DMS79 treated with DMSO at 0.1 percent for 48 hours (cell line): Measurements from ENCODE around the gene FRMD4A.
"Not testable (repeated sequence)": the region's sequence is repeated elsewhere in the genome, so short reads cannot be mapped to it uniquely, and the experiment has no call there.

ENCODE experiments used
- DNase-seq: peaks from one replicate; lab custom pipeline; 2025; lab: John Stamatoyannopoulos, UW

The FRMD4A gene

GRCh38 chr10:13720699-13721098, 610.0 kb downstream of the FRMD4A start:
- no peak for DNase-seq

GRCh38 chr10:13719425-13719824, 611.3 kb downstream of the FRMD4A start:
- no peak for DNase-seq

- no peak for DNase-seq
Observed at GRCh38 chr10:13718820-13719219, 611.9 kb downstream of the FRMD4A start.

- peak; percentile 56 for DNase-seq
Observed at GRCh38 chr10:13717936-13718772, 612.6 kb downstream of the FRMD4A start.

- no peak for DNase-seq
Observed at GRCh38 chr10:13717571-13717935, 613.2 kb downstream of the FRMD4A start.

- no peak for DNase-seq
Observed at GRCh38 chr10:13716081-13717071, 614.3 kb downstream of the FRMD4A start.

GRCh38 chr10:13715596-13715995, 615.1 kb downstream of the FRMD4A start:
- DNase-seq = not testable (repeated sequence)

GRCh38 chr10:13715100-13715499, 615.6 kb downstream of the FRMD4A start:
- DNase-seq = no peak

- peak; percentile 23 for DNase-seq
Observed at GRCh38 chr10:13712837-13713581, 617.7 kb downstream of the FRMD4A start.

GRCh38 chr10:13712476-13712836, 618.3 kb downstream of the FRMD4A start:
- DNase-seq = peak; percentile 21

- DNase-seq = no peak
Observed at GRCh38 chr10:13711291-13711690, 619.4 kb downstream of the FRMD4A start.

GRCh38 chr10:13709931-13710650, 620.6 kb downstream of the FRMD4A start:
- peak; percentile 25 for DNase-seq

- DNase-seq = no peak
Observed at GRCh38 chr10:13708256-13708990, 622.3 kb downstream of the FRMD4A start.

GRCh38 chr10:13707156-13707881, 623.4 kb downstream of the FRMD4A start:
- DNase-seq = peak; percentile 13

- DNase-seq = no peak
Observed at GRCh38 chr10:13706604-13707003, 624.1 kb downstream of the FRMD4A start.

- no peak for DNase-seq
Observed at GRCh38 chr10:13706175-13706574, 624.5 kb downstream of the FRMD4A start.

GRCh38 chr10:13705526-13706174, 625.1 kb downstream of the FRMD4A start:
- no peak for DNase-seq

GRCh38 chr10:13704964-13705363, 625.8 kb downstream of the FRMD4A start:
- no peak for DNase-seq

GRCh38 chr10:13703997-13704536, 626.7 kb downstream of the FRMD4A start:
- no peak for DNase-seq
